BJ (cell line): ENCODE results near the gene PON3. TPM values are rescaled to one million over a fixed set of nuclear protein-coding genes. Genes with fewer than 3 reads are reported as not detected.

Source experiments
- CTCF ChIA-PET: fragments of 350-600 bp; formaldehyde crosslinking; extraction: SDS; loops from one replicate; lab custom pipeline; 2021; ENCODE audit warnings: antibody characterized with exemption, inconsistent platforms; lab: Yijun Ruan, JAX
- POLR2A ChIA-PET: fragments of 300-600 bp; sonication (Branson Sonifier 250); formaldehyde crosslinking; extraction: SDS; loops from one replicate; lab custom pipeline; 2021; ENCODE audit warnings: antibody characterized with exemption; lab: Charles Lee
- DNase-seq: peaks from one replicate; pipeline ENCODE4 v3.0.0-alpha.2; 2011; ENCODE audit warnings: low read depth
- H3K27me3 ChIP-seq: 2 replicates; pipeline ENCODE4 v1.6.0; 2011; ENCODE audit warnings: low read length; ENCODE audit not compliant: control insufficient read depth, insufficient read depth
- H3K36me3 ChIP-seq: 2 replicates; pipeline ENCODE4 v1.5.1; 2011; ENCODE audit warnings: low read length; ENCODE audit not compliant: control insufficient read depth, insufficient read depth
- H3K4me3 ChIP-seq: 2 replicates; pipeline ENCODE4 v1.5.1; 2011; ENCODE audit warnings: low read depth, mild to moderate bottlenecking, control low read depth, low read length
- polyA plus RNA-seq: library from polyadenylated mRNA; depleted of rRNA; stranded (reverse); fragments of >200 nt; gene quantifications from 2 replicates; pipeline ENCODE4 v1.2.3, GENCODE V29; 2011
- TF ChIP-seq, protein P1 (sequence below): IDR thresholded peaks from 2 replicates; pipeline ENCODE4 v1.5.1; 2011; ENCODE audit warnings: low read depth, mild to moderate bottlenecking, control low read depth, inconsistent platforms, low read length, moderate library complexity; ENCODE audit not compliant: insufficient read depth

The PON3 gene
- polyA plus RNA-seq, 1 experiment = not detected

DNA sequence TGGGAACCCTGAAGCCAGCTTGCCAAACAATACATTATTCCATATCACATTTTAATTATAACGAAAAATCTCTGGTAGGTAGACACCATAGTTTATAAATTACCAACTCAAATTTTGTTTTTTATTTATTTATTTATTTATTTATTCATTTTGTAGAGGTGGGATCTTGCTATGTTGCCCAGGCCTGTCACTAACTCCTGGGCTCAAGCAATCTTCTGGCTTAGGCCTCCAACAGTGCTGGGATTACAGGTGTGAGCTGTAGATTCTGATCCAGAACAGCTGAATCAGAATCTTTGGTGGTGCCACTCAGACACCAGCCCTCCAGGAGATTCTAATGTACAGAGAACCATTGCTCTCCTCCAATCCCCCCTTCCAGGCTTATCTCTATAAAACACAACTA is 37.0 kb upstream of the PON3 start:
- CTCF ChIA-PET = interaction anchor here (1.4 kb wide), 1 partner anchor 44 kb away, joined by 4 read pairs; no protein-coding TSS in a partner anchor
- POLR2A ChIA-PET = no interaction called here
- TF ChIP-seq, protein P1, sequence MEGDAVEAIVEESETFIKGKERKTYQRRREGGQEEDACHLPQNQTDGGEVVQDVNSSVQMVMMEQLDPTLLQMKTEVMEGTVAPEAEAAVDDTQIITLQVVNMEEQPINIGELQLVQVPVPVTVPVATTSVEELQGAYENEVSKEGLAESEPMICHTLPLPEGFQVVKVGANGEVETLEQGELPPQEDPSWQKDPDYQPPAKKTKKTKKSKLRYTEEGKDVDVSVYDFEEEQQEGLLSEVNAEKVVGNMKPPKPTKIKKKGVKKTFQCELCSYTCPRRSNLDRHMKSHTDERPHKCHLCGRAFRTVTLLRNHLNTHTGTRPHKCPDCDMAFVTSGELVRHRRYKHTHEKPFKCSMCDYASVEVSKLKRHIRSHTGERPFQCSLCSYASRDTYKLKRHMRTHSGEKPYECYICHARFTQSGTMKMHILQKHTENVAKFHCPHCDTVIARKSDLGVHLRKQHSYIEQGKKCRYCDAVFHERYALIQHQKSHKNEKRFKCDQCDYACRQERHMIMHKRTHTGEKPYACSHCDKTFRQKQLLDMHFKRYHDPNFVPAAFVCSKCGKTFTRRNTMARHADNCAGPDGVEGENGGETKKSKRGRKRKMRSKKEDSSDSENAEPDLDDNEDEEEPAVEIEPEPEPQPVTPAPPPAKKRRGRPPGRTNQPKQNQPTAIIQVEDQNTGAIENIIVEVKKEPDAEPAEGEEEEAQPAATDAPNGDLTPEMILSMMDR = no peak
- H3K36me3 ChIP-seq = peaks cover 3% of the 10 kb centered on the region; the same call in 1 of the 2 replicates
- no peak for DNase-seq
- no peak overlapping the region for H3K4me3 ChIP-seq
- H3K27me3 ChIP-seq = no peaks in the 10 kb centered on the region

DNA sequence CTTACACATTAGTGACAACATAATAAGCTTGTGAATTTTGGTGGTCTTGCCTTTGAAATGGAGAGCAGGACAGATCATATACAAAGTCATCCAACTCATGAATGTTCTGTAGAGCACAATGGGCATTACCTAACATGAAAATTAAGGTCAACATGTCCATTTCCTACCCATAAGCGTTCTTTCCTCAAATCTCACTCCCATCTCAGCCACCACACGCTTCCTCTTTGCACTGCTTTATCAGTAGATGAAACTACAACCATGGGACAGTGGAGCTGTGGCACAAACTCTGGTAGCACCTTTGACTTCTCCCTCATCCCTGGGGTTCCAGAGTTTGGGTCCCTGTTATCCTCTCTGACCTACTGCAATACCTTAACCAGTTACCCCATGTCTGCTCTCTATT is 36.4 kb upstream of the PON3 start:
- H3K4me3 ChIP-seq = no peak overlapping the region
- DNase-seq = no peak
- TF ChIP-seq, protein P1 = no peak
- ChIA-PET CTCF (interaction anchor here (0.6 to 1.4 kb wide), 3 partner anchors 44 to 137 kb away, joined by 3 to 4 read pairs (median 3); no protein-coding TSS in a partner anchor), POLR2A (no interaction called here)
- peaks cover 3% of the 10 kb centered on the region; the same call in 1 of the 2 replicates for H3K36me3 ChIP-seq
- no peaks in the 10 kb centered on the region for H3K27me3 ChIP-seq

GRCh38 chr7:95430864-95431263 is 34.7 kb upstream of the PON3 start:
- CTCF ChIA-PET = interaction anchor here (0.8 kb wide), 1 partner anchor 79 kb away, joined by 4 read pairs; no protein-coding TSS in a partner anchor
- Histone ChIP-seq H3K36me3 (peaks cover 3% of the 10 kb centered on the region; the same call in 1 of the 2 replicates), H3K27me3 (no peaks in the 10 kb centered on the region), H3K4me3 (no peak overlapping the region)
- POLR2A ChIA-PET = no interaction called here
- no peak for DNase-seq
- TF ChIP-seq, protein P1 = no peak

DNA sequence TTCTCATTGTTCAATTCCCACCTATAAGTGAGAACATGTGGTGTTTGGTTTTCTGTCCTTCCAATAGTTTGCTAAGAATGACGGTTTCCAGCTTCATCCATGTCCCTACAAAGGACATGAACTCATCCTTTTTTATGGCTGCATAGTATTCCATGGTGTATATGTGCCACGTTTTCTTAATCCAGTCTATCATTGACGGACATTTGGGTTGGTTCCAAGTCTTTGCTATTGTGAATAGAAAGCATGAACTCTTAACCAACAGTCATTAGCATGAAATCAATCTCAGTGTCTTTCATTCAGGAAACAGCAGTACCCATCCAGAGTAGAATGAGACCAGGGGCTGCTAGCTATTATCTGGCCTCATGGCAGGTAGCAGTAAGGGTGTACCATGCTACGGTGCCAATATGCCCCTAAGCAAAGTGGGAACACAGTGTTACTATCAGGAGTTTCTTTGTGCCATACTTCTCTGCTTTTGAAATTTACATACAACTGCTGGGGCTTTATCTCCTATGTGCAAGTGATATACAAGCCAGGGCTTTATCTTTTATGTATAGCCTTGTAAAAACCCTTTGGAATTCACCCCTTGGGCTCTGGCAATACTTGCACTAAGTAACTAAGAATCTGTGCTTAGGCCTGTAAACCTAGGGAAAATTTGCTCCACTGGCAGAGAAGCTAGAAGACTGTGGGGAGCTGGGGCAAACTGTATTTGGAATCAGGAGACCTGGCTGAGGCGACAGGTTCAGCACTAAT is 33.2 kb upstream of the PON3 start:
- no peak overlapping the region for H3K4me3 ChIP-seq
- TF ChIP-seq, protein P1 = no peak
- ChIA-PET CTCF (no interaction called here), POLR2A (no interaction called here)
- no peak for DNase-seq
- H3K36me3 ChIP-seq = peaks cover 3% of the 10 kb centered on the region; the same call in 1 of the 2 replicates
- H3K27me3 ChIP-seq = no peaks in the 10 kb centered on the region

GRCh38 chr7:95427914-95428516 is 31.8 kb upstream of the PON3 start:
- Histone ChIP-seq H3K27me3 (no peaks in the 10 kb centered on the region), H3K36me3 (peaks cover 3% of the 10 kb centered on the region; the same call in 1 of the 2 replicates), H3K4me3 (no peak overlapping the region)
- TF ChIP-seq, protein P1 = no peak
- CTCF ChIA-PET = interaction anchor here (0.6 kb wide), 1 partner anchor 100 kb away, joined by 3 read pairs; no protein-coding TSS in a partner anchor
- DNase-seq = no peak
- POLR2A ChIA-PET = no interaction called here
